HG02610 (cell line): ENCODE results near the gene ST3GAL2.

Source experiments
- ATAC-seq: cut with Tn5 transposase; IDR thresholded peaks from one replicate; pipeline ENCODE4 v1.9.1; 2021; ENCODE audit warnings: mild to moderate bottlenecking, moderate library complexity; ENCODE audit not compliant: unreplicated experiment

Gene ST3GAL2

DNA sequence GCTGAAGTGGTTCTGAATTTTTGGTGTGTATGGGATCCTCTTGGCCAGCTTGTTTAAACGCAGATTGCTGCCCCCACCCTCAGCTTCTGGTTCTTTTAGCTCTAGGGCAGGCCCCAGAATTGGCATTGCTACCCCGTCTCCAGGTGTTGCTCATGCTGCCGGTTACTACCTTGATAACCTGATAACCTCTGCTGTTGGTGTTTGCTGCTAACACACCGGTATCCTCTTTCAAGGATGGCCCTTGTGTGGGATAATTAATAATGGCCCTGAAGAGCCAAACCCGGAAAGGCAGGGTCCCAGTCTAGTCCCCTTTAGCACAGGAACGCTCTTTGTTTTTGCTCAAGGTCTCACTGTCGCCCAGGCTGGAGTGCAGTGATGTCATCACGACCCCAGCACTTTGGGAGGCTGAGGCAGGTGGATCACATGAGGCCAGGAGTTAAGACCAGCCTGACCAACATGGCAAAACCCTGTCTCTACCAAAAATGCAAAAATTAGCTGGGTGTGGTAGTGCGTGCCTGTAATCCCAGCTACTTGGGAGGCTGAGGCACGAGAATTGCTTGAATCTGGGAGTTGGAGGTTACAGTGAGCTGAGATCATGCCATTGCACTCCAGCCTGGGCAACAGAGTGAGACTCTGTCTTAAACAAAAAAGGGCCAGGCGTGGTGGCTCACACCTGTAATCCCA, 1.3 kb upstream of the ST3GAL2 start:
- no peak for ATAC-seq

DNA sequence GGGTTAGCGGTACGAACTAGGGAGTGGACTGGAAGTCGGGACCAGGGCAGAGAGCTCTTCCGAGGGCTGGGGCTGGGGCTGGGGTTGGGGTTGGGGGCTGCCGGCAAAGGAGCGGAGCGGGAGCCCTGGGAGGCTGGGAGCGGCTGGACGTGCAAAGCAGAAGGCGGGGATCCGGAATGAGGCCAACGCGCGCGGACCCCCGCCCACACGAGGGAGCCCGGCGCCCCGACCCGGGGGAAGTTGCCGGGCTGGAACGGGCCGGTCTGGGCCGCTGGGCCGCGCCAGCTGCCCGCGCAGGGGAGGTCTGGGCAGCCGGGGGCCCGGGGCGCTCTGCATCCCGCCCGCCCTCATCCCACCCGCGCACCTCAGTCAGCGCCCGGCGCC, 323 bp downstream of the ST3GAL2 start:
- ATAC-seq = no peak

DNA sequence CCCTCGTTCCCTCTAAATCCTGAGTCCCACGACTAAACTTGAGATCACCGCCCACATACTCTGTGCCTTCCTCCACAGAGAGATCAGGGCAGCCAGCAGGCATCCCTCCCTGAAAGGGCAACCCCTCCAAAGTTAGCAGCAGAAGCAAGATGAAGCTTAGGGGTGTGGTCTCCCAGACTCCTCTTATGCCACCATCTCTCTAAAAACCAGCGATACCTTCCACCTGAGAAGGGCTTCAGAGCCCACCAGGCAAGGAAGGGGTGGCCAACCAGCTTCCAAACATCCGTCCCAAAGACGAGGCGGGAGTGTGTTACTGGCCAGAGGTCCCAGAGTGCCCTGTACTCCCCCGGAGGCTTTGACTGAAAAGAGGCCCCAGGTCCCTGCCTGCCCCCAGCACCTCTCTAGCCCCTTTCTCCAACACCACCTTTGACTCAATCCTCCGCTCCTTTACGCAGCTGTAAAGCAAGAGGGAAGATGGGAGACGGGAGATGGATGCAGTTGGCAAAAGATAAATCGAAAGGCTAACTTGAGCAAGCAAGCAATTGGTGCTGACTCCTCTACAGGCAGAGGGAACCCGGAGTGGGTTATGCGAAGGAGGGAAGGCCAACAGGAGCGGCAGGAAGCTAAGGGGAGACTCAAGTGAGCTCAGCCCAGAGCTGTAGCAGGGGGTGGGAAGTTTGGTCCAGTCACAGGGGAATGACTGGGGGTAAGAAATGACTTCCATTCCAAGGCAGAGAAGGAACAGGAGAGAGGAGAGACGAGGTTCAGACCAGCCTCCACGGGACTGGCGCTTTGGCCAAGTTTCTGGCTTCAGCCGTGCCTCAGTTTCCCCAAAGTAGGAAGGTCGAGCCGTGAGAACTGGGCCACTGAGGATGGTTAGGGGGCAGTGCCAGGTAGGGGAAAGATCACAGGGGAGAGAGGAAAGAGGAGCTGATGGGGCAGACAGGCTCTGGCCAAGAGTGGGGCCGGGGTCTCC, 1.0 kb downstream of the ST3GAL2 start:
- ATAC-seq = no peak

DNA sequence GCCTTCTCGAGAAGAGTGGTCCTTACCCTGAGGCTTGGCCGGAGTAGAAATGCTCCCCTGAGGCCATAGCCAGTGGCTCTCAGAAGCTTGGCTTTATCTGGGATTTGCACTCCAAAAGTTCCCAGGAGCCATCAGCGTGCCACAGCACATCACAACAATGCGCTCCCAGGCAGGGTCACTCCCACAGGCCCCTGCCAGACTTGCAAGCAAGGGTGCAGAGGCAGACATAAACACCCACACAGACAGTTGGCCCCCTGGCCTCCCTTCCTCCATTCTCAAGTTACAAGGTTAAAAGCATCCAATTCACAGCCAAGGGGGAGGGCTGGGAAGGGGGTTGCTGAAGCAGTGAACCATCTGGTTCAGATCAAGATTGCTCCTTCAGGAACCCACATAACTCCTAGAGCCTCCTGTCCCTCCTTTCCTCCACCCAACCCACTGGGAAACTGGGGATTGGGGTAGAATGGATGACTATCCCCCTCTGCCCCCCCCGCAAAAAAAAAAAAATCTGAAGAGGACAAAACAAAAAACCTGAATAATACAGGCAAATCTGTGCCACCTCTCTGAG, 1.8 kb downstream of the ST3GAL2 start:
- ATAC-seq = no peak

DNA sequence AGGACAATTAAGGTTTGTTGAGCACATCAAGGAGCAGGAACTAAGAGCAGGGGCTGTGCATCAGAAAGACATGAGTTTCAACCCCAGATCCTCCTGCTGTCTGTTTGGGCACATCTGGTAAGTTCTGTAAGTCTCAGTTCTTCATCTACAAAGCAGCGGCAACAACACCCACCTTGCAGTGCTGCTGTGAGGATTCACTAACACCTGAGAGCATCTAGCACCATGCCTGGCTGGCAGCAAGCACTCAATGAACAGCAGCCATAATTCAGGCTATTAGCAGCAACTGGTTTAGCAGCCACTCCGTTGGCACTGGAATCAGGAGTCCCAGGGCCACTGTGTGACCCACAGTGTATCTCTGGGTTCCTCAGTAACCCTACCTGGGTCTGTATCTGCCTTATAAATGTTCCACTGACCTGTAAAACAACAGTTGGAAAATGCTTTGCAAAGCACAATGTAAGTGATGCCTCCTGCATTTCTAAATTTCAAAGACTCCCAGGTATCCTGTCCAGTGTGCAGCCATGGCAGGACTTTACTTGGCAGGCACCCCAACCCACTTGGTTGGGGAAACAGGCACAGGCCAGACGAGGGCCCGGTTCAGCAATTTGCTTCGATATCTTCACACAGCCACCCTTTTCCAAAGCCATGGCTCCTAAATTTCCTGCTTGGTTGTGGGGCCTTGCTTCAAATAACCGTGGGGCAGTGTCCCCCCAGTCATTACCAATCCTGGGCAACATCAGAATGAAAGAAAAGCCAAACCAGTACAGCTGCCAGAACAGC, 4.2 kb downstream of the ST3GAL2 start:
- ATAC-seq = no peak

DNA sequence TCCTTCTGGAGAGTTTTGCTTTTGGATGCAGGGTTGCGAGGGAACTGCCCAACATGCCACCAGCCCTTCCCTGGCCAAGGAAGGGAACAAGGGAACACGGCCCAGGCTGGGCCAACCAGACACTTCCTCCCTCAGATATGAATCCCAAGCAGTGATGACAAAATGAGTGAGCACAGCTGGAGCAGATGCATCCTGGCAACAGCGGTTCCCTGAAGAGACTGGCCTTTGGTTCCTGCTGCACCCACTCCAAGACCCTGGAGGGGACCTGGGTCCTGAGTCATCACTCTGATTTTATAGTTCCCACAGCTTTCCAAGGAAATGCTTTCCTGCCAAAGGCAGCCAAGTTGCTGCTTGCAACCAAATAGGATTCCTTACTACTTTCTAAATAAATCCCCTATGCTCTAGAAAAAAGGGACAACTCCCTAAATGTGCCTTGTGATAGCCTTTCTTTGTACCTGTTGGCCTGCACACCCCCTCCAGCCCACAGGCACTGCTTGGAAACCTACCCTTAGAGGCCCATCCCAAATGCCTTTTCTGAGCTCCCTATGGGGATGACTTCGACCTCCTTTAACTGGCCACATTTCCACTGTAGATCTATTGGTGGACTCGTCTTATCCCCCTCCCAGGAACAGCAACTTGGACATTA, 5.3 kb downstream of the ST3GAL2 start:
- ATAC-seq = no peak

DNA sequence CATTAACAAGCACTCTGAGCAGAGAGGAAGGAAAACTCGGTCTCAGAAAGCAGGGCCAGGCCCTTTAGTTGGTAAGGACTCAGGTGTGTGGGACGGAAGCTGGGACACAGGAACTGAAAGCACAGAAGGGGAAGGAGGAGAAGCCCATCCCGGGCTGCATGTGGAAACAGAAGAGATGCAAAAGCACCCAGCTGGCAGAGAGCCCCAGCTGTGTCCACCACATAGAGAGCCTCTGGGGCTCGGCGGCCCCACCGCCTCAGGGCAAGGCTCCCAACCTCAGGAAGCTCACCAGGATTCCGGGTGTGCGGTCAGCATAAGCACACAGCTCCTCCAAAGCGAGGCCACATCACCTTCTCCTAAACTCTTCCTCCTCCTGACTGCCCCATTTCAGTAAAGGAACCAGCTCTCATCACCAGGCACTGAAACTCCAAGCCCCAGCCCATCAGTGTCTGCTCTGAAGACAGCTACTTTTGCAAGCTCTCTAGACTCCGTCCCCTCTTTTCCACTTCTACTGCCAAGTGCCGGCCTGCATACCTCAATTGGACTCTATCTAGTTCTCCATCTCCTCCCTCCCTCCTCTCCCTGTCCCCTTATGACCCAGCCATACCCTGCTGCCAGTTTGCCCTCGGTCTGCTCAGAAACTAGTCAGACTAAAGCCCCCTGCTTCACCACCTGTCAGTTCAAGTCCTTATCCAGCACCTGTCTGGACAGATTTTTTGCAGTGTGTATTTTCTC, 6.0 kb downstream of the ST3GAL2 start:
- ATAC-seq = no peak

DNA sequence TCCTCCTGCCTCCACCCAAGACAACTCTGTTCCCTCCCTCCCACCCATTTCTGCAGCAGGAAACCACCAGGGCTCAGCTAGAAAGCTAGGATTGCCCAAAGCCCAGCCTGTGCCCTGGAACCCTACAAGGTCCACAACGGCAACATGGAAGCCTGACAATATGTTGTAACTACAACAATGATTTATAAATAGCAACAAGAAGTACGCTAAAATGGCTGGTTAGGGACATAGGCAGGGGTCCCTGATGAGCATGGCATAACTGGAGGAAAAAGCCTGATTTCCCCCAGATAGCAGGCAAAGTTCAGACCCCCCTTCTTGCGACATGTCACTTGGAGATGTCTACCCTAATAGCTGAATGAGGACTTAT, 6.6 kb downstream of the ST3GAL2 start:
- no peak for ATAC-seq

DNA sequence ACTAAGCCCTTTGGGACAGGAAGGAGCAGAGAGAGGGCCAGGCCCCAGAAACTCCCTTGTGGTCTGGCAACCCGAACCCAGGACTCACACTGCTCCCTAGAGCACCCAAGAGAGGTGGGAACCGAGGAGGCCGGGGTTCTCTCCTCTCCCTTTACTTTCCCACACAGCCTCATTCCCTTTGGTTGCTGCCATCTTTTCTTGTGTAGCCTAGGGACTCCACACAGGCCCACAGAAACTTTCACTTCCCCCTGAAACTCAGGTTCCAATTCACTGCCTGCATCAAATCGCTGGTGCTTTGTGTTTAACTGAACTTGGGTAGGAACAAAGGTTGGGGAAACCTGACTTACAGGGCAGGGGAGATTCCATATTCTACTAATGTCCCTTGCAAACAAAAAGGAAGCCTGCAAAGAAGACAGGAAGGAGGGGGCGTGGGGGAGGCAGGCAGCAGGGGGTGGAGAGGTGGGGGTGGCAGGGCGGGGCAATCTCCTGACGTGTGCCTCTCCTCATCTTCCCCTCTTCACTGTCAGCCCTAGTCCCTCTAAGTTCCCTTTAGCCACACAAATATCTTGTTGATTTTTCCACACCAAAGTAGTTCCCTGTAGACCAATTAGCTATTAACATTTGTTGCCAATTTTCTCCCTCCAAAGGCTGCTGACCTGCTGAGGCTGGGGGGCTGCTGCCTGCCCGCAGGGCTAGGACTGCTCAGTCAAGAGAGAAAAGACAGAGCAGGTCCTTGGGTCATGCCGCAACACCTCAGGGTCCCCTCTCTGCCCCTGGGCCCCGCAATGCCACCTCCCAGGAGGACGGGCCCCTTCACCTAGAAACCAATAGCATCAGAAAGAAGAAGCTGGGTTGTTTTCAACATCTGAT, 8.0 kb downstream of the ST3GAL2 start:
- peak; percentile 57 for ATAC-seq

DNA sequence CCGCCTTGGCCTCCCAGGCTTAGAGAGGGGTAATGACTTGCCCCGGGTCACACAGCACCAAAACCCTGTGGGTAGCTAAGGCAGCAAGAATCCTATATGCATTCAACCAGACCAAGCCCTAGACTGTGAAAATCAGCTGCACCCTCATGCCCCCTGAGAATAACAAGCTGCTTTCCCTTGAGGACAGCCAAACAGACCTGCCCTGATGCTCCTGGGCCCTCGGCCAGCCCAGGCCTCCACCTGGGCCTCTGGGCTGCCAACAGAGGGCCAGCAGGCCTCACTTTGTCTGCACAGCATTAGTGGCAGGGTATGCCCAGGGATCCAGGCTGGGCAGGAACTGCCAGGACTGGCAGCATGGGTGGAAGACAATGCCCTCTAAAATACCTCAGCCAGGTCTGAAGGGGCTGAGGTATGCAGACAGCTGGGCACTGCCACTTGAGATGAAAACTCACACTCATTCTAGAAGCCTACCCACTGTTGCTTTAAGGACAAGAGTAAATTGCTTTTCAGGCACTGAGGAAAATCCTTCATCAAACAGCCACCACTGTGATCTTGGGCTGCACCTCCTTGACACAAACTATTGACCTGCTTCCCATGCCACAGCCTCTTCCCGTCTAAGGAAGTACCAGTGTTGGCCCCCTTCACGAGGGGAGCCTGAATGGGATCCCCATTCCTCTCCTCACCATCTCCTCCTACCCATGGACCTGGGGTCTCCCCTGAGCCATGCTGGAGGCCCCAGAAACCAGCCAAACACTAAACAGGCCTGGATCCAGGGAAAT, 8.8 kb downstream of the ST3GAL2 start:
- ATAC-seq = no peak

DNA sequence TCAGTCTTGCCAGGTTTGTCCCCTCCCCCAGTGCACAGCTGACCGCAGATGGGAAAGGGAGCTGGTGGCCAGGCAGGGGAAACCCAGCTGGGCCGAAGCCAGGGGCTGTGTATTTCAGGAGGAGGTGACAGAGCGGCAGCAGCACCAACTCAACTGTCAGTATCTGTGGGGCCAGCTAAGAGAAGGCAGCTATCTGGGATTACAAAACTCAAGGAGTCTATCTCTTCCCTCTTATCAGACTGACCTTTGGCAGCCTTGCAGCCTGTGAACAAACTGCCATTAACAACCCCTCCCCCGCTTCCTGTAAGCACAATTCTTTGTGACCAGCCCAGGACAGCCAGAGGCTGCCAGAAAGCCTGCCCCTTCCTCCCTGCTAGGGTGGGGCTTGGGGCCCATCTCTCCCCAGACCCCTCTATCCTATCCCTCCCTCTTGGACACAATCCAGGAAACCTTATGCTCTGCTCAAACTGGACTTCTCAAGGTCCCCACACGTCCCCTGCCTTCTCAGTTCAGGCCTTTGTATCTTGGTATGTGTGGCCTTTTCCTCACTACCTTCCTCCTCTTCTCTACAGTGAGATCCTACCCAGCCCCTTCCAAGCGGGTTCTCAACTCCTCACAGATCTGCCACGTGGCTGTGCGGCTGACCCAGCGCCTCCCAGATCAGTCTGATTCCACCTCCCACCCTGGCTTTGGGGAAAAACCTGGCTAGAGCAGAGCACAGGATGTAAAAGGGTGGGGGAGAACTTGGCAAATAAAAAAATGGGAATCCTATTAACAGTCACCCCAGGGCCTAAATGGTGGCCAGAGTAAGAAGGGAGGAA, 10.5 kb downstream of the ST3GAL2 start:
- ATAC-seq = peak; percentile 30

DNA sequence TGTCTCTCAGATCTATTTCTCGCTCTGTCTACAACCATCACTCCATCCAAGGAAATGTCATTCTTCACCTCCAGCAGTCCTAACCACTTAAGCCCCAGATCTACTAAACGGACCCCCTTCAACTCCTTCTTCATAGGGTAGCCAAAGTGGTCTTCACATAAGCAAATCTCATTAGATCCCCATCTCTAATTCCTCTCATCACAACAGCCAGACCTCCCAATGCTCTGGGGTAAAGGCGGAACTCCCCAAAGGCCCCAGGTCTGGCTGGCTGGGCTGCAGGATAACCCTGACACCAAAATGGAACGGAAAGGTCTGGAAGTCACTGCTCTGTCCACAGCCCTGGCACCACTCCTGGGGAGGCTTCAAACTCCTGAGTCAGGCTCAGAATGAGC, 11.1 kb downstream of the ST3GAL2 start:
- no peak for ATAC-seq

DNA sequence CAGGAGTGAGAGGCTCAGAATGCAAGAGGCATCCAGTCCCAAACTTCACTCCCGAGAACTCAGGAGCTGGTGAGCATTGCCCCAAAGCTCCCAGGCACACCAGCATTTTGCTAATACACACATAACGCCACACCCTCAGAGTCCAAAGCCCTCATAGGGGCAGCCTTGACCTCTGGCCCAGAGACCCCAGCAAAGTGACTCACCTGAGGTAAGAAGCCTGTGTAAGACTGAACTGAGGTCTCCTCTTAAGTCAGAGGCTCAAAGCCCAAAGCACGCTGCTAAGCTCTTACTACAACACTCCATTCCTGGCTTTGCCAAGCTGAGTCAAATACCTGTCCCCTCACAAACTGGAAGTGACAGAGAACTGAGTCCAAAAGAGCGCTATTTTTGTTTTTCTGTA, 16.4 kb downstream of the ST3GAL2 start:
- no peak for ATAC-seq

DNA sequence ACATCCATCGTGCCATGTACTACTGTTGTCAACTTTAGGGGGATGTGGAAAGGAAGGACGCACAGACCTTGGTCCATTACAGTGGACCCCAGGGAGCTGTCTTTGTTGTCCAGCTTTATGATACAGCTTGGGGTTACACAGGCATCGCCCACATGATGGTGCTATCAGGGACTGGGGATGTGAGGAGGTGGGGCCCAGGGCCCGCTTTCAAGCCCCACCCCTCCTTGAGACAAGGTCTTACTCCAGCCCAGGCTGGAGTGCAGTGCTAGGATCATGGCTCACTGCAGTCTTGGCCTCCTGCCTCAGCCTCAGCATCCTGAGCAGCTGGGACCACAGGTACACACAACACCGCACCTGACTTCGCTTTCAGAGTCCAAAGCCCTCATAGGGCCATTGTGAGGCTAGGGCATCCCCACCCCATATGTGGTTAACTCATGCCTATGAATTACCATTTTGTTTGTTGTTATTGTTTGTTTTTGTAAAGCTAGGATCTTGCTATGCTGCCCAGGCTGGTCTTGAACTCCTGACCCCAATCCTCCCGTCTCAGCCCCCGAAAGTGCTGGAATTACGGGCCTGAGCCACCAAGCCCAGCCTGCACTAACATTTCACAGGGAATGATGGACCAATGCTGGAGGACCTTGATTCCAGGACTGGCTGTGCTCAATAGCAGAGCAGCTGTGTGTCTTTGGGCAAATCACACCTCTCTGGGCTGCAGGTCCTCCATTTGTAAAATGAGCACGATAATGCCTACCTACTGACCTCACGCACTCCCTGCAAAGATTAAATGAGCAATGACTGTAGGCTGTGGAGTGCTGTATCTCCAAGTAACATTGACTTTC, 17.2 kb downstream of the ST3GAL2 start:
- no peak for ATAC-seq

DNA sequence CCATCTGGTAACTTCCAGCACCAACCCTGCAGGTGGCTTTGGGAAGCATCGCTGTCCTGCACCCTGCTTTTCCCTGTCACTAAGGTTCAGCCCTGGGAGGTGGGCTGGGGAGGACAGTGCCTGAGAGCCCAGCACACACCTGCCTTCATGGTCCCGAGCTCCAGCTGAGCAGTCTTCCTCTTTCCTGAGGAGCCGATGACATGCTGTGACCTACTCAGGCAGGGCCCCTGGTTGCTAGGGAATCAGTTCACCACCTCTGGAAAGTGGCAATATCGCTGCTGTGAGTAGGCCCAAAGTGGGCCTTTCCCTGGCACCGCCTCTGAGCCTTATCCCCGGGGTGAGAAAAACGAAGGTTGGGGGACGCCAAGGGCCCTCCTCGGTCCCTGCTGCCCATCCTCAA, 17.9 kb downstream of the ST3GAL2 start:
- no peak for ATAC-seq
